IPS-15b (cell line): ENCODE results near the gene PFKFB2.

Source experiments
- H3K27me3 ChIP-seq: one replicate; pipeline ENCODE4 v1.6.1; 2013; ENCODE audit warnings: low read length; ENCODE audit not compliant: control insufficient read depth, insufficient read depth
- H3K36me3 ChIP-seq: one replicate; pipeline ENCODE4 v1.6.1; 2013; ENCODE audit warnings: low read length; ENCODE audit not compliant: control insufficient read depth, insufficient read depth
- H3K4me1 ChIP-seq: one replicate; pipeline ENCODE4 v1.6.1; 2013; ENCODE audit warnings: mild to moderate bottlenecking, low read length; ENCODE audit not compliant: control insufficient read depth, insufficient read depth
- H3K4me3 ChIP-seq: one replicate; pipeline ENCODE4 v1.5.1; 2013; ENCODE audit warnings: low read depth, low read length
- H3K9ac ChIP-seq: one replicate; pipeline ENCODE4 v1.6.1; 2013; ENCODE audit warnings: low read depth, mild to moderate bottlenecking, low read length
- H3K9me3 ChIP-seq: one replicate; pipeline ENCODE4 v1.6.1; 2013; ENCODE audit warnings: mild to moderate bottlenecking, low read length; ENCODE audit not compliant: control insufficient read depth, insufficient read depth

The PFKFB2 gene

DNA sequence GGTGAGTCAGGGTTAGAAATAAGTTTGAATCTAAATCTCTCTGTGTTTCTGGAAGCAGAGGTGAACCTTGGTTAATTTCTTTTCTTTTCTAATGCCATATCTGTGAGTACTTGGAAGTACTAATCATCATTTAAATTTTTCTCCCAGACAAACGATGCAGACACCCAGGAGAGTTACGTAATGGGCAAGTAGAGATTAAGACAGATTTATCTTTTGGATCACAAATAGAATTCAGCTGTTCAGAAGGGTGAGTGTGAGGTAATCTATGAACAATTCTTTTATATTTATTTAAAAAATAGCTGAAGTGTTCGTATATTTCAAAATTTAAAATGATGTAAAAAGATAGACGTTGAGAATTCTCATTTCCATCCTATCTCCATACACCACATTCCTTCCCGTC is 62.2 kb downstream of the PFKFB2 start:
- Histone ChIP-seq H3K36me3 (no peaks in the 10 kb centered on the region), H3K9ac (no peak overlapping the region), H3K27me3 (no peaks in the 10 kb centered on the region), H3K4me3 (no peak overlapping the region), H3K9me3 (no peaks in the 10 kb centered on the region), H3K4me1 (no peaks in the 10 kb centered on the region)

GRCh38 chr1:207124389-207124788 is 71.3 kb downstream of the PFKFB2 start:
- H3K4me3 ChIP-seq: no peak overlapping the region
- H3K9me3 ChIP-seq: no peaks in the 10 kb centered on the region
- H3K4me1 ChIP-seq: no peaks in the 10 kb centered on the region
- no peaks in the 10 kb centered on the region for H3K27me3 ChIP-seq
- no peak overlapping the region for H3K9ac ChIP-seq
- no peaks in the 10 kb centered on the region for H3K36me3 ChIP-seq

DNA sequence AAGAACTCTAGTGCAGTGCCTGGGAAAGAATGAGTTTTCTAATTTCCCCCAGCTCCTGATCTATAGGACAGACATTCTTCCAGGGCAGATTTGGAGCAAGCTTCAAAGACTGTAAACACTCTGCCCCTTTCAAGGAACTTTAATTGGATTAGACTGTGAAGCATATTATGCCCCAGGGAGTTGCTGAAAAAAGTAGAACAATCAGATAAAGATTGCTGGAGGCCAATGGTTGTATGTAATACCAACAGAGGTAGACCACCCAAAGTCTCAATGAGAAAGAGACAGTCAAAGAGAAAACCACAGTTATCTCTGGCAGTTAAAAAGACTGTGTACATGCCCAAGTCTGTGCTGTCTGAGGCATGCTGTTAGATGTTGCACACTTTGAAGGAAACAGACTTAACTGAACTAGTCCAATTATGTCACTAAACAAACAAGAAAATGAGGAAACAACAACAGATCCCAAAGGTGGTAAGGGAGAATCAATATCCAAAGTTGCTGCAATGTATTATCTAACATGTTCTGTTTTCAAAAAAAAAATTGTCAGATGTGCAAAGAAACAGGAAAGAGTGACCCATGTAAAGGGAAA is 75.4 kb downstream of the PFKFB2 start:
- Histone ChIP-seq H3K4me1 (no peaks in the 10 kb centered on the region), H3K27me3 (no peaks in the 10 kb centered on the region), H3K9ac (no peak overlapping the region), H3K9me3 (no peaks in the 10 kb centered on the region), H3K4me3 (no peak overlapping the region), H3K36me3 (no peaks in the 10 kb centered on the region)

DNA sequence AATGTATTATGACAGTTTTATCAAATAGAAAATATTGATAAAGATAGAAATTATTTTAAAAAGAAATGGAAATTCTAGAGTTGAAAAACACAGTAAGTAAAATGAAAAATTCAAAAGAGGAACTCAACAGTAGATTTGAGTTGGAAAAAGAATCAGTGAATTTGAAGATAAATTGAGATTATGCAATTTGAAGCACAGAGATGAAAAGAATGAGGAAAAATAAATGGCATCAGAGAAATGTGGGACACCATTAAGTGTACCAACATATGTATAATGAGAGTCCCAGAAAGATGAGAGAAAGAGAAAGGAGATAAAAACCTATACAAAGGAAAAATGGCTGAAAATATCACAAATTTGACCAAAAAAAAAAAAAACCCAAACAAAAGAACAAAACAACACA is 76.0 kb downstream of the PFKFB2 start:
- no peaks in the 10 kb centered on the region for H3K9me3 ChIP-seq
- H3K36me3 ChIP-seq: no peaks in the 10 kb centered on the region
- H3K4me3 ChIP-seq: no peak overlapping the region
- no peaks in the 10 kb centered on the region for H3K4me1 ChIP-seq
- no peak overlapping the region for H3K9ac ChIP-seq
- no peaks in the 10 kb centered on the region for H3K27me3 ChIP-seq
